ENCODE measurements around the gene CYP1B1.
"Not testable (repeated sequence)": the region's sequence is repeated elsewhere in the genome, so short reads cannot be mapped to it uniquely, and the experiment has no call there.

CYP1B1 gene

GRCh38 chr2:38075507-38076151, at the start of gene CYP1B1:
CYP1B1 (minus strand) TSS chr2:38076151; CDS start chr2:38075388, 763 bp downstream.
- DNase-seq, result no peak

GRCh38 chr2:38125007-38125406, 49.1 kb upstream of the CYP1B1 start:
- no peak for DNase-seq

- DNase-seq, result no peak
Measured at GRCh38 chr2:38123911-38124310, 48.0 kb upstream of the CYP1B1 start.

- no peak for DNase-seq
Measured at GRCh38 chr2:38122344-38122743, 46.4 kb upstream of the CYP1B1 start.

- no peak for DNase-seq
Measured at GRCh38 chr2:38121481-38121880, 45.5 kb upstream of the CYP1B1 start.

- no peak for DNase-seq
Measured at GRCh38 chr2:38120829-38121228, 44.9 kb upstream of the CYP1B1 start.

- no peak for DNase-seq
Measured at GRCh38 chr2:38120264-38120592, 44.3 kb upstream of the CYP1B1 start.

GRCh38 chr2:38116762-38117161, 40.8 kb upstream of the CYP1B1 start:
- DNase-seq, result no peak

GRCh38 chr2:38115216-38116032, 39.5 kb upstream of the CYP1B1 start:
- peak; percentile 22 for DNase-seq

GRCh38 chr2:38113981-38114708, 38.2 kb upstream of the CYP1B1 start:
- no peak for DNase-seq

- DNase-seq, result no peak
Measured at GRCh38 chr2:38113051-38113450, 37.1 kb upstream of the CYP1B1 start.

GRCh38 chr2:38111350-38111749, 35.4 kb upstream of the CYP1B1 start:
- not testable (repeated sequence) for DNase-seq

GRCh38 chr2:38109732-38110181, 33.8 kb upstream of the CYP1B1 start:
- DNase-seq, result no peak

GRCh38 chr2:38108907-38109731, 33.2 kb upstream of the CYP1B1 start:
- no peak for DNase-seq

- DNase-seq, result no peak
Measured at GRCh38 chr2:38107738-38108410, 31.9 kb upstream of the CYP1B1 start.

- DNase-seq, result no peak
Measured at GRCh38 chr2:38106405-38107094, 30.6 kb upstream of the CYP1B1 start.

- DNase-seq, result no peak
Measured at GRCh38 chr2:38105922-38106321, 30.0 kb upstream of the CYP1B1 start.

GRCh38 chr2:38104598-38104997, 28.6 kb upstream of the CYP1B1 start:
- no peak for DNase-seq

GRCh38 chr2:38100328-38100727, 24.4 kb upstream of the CYP1B1 start:
- DNase-seq, result no peak

GRCh38 chr2:38099099-38100028, 23.4 kb upstream of the CYP1B1 start:
- DNase-seq, result no peak

Data from NCI-H446 treated with DMSO at 0.1 percent for 48 hours (cell line).